Measurements from ENCODE around the gene ASMT.

GRCh38 chrX:1629244-1629643 lies 14.4 kb downstream of the ASMT start:
- no peak for TF ChIP-seq POLR2A (IDR thresholded peaks at IDR 0.05)
- no peak for TF ChIP-seq CTCF (IDR thresholded peaks at IDR 0.05)

Measured in lower leg skin (tissue), 3 donors.